Gastroesophageal sphincter (tissue), 3 donors: ENCODE measurements around the gene PSMD2.

Experiments
- CTCF ChIP-seq, 4 experiments: fragments of 200-600 bp in 2 of 4; fragments of 450-650 bp in 2 of 4; sonication (generic) in 1 of 4; IDR thresholded peaks; one replicate each; pipeline ENCODE4 v1.5.1; 2017 to 2019; ENCODE audit warnings: antibody characterized with exemption in 4 of 4, mild to moderate bottlenecking in 2 of 4, moderate library complexity in 2 of 4
- EP300 ChIP-seq: sonication (generic); formaldehyde crosslinking; IDR thresholded peaks from one replicate; pipeline ENCODE4 v1.6.1; 2017; ENCODE audit warnings: antibody characterized with exemption, mild to moderate bottlenecking
- POLR2A ChIP-seq, 2 donors: fragments of 450-650 bp; IDR thresholded peaks; one replicate each; pipeline ENCODE4 v1.6.1; 2017; ENCODE audit warnings: antibody characterized with exemption in 2 of 2, mild to moderate bottlenecking in 2 of 2, moderate library complexity in 1 of 2
- POLR2AphosphoS5 ChIP-seq: sonication (generic); formaldehyde crosslinking; IDR thresholded peaks from one replicate; pipeline ENCODE4 v1.6.1; 2017; ENCODE audit warnings: antibody characterized with exemption

- TF ChIP-seq CTCF (IDR thresholded peaks at IDR 0.05) (no peak), EP300 (no peak), POLR2A (IDR thresholded peaks at IDR 0.05) (no peak), POLR2AphosphoS5 (no peak)
These were observed 41.7 kb upstream of the PSMD2 start for GRCh38 chr3:184257083-184257915.
